ENCODE data around the gene PNMA6E.
"Not testable (repeated sequence)": the region's sequence is repeated elsewhere in the genome, so short reads cannot be mapped to it uniquely, and the experiment has no call there.

Gene PNMA6E

GRCh38 chrX:153407736-153408135 is 6.6 kb upstream of the PNMA6E start:
- FAIRE-seq, result no peak

DNA sequence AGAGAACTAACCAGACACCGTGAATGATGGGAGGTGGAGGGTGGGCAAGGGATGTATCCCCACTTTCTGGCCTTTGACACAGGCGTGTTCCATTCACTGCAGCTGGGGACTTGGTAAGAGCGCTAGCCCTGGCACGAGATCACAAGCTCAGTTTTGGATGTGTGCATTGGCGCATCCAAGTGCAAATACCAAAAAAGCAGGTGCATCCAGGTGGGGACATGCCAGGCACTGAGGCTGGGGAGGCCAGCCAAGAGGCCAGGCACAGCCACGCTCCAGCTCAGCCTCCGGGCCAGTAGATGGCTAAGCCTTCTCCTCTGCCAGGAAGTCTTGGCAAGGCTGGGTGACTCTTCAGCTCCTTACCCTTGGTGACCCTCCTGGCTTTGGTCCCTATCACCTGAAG is 5.8 kb upstream of the PNMA6E start:
- FAIRE-seq, result no peak

DNA sequence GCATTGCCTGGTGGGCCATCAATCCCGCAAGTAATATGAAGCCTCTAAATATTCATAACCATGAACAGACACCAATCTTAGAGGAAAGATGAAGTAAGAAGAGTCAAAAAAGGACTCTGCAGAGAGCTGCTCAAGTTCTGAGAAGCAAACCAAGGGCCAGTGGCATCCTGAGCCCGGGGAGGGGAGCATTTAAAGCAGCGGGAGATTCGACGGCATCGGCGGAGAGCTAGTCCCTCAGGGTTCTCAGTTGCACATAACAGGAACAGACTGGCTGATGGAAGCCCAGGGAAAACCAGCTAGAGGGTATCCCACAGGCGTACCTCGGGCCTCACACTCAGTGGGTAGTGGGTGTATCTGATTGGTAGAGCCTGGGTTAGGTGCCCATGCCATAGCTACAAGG is 4.9 kb upstream of the PNMA6E start:
- FAIRE-seq, result no peak

GRCh38 chrX:153405426-153405825 is 4.3 kb upstream of the PNMA6E start:
- no peak for FAIRE-seq

DNA sequence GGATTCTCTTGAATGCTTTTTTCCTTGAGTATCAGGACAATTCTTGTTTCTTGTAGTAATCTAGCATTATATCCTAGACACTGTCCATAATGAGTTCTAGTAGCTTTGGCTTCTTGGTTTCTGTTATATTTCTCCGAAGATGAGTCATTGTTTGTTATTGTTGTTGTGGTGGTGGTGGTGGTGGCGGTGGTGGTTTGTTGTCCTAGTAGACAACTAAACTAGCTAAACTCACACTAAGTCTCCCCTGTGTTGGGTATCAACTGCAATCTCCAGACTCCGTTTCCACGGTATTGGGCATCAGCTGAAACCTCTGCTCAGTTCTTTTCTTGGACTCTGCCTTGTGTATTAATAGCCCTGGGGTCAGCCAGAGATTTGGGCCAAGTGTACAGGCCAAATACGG is 3.2 kb upstream of the PNMA6E start:
- not testable (repeated sequence) for FAIRE-seq

DNA sequence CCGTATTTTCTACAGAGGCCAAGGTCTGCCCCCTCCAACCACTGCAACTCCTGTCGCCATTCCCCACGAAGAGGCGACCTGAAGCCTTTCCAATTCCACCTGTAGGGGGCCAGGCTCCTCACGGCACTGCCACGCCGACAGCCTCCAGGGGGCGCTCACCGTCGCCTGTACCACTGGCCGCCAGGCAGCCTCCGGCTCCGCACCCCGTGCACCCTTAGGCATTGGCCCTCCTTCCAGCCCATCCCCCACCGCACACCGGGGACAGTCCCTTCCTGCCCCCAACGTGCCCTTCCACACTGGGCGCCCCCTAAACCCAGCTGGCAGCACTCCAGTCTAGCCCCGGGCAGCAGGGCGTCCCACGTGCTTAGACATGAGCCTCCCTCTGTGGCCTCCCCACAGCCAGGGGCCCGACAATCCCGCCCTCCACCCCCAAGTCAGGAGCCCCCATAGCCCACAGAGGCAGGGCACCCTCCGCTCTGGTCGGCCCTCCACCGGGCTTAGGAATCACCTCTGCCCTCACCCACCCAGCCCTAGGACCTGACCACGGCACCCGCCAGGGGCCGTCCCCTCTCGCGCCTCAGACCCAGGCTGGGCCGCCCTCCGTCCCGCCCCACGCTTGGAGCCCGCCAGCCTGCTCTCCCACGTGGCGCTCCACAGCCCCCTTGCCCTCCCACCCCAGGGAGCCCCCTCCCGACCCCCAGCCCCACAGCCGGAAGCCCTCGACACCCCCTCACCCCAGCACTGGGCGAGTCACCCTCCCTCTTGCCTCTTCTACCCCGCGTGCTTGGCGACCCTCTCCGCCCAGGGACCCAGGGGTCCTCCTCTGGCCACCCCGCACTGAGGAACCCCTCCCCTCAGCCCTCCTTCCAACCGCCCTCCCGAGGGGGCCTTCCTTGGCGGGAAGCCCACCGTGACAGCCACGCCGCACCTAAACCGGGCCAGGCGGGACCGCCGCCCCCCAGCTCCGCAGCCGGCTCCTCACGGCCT is 711 bp downstream of the PNMA6E start:
- no peak for FAIRE-seq

- FAIRE-seq, result no peak
Measured at GRCh38 chrX:153398275-153398960, 2.7 kb downstream of the PNMA6E start.

GRCh38 chrX:153397256-153397960 is 3.7 kb downstream of the PNMA6E start:
- no peak for FAIRE-seq

DNA sequence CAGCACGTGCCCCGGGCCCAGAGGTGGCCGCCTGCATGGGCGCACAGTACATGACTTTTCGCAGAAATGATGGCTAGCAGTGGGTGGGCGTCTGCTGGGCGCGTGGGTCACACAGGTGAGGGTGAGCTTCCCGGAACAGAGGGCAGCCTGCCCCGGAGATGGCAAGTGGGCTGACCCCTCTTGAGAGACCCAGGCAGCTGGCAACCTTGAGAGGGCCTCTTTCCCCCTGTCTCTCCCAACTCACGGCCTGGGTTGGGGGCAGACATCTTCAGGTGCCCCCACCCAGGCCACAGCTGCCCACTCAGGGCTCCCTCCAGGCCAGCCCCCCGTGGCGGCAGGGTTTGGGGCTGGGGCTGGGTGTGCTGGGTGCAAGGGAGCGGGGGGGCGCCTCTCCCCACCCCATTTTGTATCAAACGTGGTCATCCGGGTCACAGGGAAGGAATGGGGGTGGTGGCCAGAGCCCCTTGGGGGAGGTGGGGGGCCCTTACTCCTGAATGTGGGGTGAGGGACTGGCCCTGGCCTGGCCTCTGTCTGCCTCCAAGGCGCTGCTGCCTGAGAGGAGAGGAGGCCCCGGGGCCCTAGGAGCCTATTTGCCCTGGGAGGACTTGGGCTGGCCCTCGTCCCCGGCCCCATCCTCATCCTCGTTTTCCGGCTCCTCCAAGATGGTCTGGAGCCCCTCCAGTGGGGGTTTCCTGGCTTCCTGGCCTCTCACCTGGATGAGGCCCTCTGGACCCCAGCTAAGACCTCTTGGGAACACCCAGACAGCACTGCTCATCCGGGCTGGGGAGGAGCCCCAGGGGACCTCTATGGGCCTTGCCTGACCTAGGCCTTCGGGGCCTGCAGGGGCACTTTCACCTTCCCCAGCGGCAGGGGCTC is 4.6 kb downstream of the PNMA6E start:
- FAIRE-seq, result no peak

DNA sequence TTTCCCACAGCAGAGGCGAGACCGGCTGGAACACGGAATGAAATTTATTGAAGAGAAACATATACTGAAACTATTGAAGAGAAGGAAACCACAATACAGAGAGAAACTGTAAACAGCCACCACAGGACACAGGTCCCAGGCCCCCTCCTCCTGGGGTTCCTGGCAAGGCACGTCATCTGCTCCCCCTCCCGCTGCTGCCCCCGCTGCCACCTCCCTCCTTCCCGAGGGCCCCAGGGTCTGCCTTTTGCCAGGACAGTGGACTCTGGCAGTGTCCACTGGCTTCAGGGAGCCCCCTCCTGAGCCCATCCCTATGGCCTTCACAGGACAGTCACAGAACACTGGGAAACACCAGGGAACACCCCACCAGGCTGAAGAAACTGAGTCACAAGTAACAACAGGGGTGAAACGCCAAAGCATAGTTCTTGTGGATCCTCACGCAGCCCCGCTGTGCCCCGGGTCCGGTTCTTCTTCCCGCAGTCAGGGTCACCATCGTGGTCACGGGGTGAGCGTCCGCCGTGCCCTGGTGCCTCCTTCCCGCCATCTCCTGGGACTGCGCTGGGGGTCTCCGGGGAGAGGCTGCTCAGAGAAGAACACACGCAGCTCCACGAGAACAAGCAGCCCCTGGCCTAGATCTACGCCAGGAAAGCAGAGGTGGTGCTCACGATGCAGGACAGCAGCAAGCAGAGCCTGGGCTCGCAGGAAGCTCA is 5.4 kb downstream of the PNMA6E start:
- FAIRE-seq, result no peak

DNA sequence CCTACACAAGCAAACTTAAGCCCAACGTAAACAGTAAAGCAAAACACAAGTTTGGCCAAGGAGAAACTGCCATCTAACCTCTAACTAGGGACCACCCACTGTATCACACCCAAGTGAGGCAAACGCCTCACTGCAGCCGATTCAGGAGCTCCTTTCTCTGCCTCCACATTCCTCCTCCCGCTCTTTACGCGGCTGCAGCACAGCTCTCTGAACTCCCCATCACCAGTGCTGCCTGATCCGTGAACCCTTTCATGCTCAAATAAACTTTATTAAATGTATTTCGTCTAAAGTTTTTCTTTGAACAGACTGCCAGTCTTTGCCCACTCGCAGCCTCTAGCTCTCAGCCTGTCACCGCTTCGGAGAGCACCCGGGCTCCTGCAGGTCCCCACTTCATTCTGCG is 6.5 kb downstream of the PNMA6E start:
- no peak for FAIRE-seq

GRCh38 chrX:153392642-153393321 is 8.4 kb downstream of the PNMA6E start:
- no peak for FAIRE-seq

DNA sequence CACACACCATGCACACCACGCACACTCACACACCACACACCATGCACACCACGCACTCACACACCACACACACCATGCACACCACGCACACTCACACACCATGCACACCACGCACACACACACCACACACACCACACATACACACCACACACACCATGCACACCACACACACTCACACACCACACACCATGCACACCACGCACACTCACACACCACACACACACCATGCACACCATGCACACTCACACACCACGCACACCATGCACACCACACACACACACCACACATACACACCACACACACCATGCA is 11.7 kb downstream of the PNMA6E start:
- FAIRE-seq, result not testable (repeated sequence)

- FAIRE-seq, result no peak
Measured at GRCh38 chrX:153388722-153389459, 12.3 kb downstream of the PNMA6E start.

DNA sequence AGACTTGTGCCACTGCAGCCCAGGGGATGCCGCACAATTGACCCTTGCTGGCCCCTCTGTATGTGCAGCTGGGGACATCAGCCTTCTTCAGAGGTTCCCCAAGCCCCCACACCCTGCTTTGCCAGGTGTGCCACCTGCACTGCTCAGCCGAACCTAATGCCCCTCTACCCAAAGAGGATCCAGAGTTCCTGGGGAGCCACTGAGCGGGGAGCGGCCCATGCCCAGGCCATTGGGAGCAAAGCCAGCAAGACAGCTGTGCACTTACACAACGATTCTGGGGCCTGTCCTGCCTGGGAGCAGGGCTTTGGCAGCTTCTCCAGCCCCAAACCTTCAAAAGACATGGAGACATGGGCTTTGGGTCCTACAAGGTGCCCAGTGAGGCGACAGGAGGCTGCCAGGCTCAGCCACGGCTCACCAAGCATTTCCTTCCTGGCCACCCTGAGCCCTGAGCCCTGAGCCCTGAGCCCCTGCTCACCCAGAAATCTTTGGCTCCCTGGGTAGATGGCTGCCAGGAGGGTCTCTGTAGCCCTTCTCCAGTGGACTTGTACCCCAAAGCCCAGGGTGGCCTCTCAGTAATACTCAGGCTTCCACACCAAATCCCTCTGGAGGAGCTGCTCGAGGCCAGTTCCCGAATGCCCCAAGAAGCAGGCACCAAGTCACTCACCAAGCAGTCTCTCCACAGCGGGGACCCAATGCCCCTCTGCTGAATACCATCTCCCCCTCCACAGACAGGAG is 13.0 kb downstream of the PNMA6E start:
- no peak for FAIRE-seq

- no peak for FAIRE-seq
Measured at GRCh38 chrX:153387345-153387744, 13.8 kb downstream of the PNMA6E start.

- FAIRE-seq, result no peak
Measured at GRCh38 chrX:153386097-153386496, 15.1 kb downstream of the PNMA6E start.

GRCh38 chrX:153384973-153385372 is 16.2 kb downstream of the PNMA6E start:
- not testable (repeated sequence) for FAIRE-seq

GRCh38 chrX:153384390-153384789 is 16.8 kb downstream of the PNMA6E start:
- FAIRE-seq, result no peak

Data from G401.6 (cell line).